ENCODE measurements around the gene GRIA3. TPM values are rescaled to one million over a fixed set of nuclear protein-coding genes. Genes with fewer than 3 reads are reported as not detected.
"Not testable (repeated sequence)": the region's sequence is repeated elsewhere in the genome, so short reads cannot be mapped to it uniquely, and the experiment has no call there.

Gene GRIA3
- total RNA-seq, 1 donor from 2014 or later = 4.8 TPM

DNA sequence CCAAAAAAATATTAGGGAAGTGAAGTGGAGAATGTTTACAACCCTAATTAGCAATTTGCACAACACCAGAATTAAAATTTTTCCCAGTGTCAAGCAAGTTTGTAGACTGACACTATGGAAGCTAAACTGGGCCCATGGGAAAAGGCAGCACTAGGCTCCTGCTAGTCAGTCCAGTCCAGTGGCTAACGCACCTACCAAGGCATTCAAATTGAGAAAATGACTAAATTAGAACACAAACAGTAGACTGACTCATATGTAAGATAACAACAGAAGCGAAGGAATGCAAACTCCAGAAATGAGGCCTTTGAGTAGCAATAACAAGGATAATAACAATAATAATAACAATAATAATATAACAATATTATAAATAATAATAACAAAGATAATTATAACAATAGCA is 90.7 kb downstream of the GRIA3 start:
- DNase-seq (ENCODE audit: low spot score) = no peak

DNA sequence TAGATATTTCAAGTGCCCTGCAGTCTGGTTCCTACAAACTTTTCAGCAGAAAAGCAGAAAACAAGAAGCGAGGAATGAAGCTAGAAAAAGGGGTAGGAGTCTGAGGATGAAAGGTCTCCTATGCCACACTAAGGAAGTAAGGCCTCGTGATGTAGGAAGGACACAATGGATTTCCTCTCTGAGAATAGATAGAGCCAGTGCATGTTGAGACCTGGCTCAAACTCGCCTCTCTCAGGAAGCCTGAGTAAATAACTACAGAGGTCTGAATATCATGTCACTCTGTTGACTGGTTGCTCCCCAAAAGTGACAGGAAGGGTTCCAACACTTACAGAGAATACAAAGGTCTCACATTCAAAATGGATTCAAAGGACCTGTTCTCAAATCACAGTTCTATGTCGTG is 93.3 kb downstream of the GRIA3 start:
- no peak for DNase-seq (ENCODE audit: low spot score)

DNA sequence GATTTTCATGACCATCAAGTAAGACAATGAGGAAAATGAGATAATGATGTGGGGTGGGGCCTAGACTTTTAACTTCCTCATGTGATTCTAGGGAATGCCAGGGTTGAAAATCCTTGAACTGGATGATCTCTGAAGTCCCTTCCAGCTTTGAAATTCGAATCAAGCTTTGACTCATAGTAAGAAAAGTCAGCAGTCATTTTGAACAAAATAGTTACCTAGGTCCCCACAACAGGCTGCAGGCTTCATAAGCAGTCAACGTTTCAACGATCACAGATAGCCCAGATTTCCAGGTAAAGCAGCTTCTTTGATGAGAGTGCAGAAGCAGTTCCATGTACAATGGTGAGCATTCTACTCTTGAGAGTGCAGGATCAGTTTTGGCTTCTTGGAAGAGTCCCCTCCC is 93.7 kb downstream of the GRIA3 start:
- DNase-seq (ENCODE audit: low spot score) = no peak

DNA sequence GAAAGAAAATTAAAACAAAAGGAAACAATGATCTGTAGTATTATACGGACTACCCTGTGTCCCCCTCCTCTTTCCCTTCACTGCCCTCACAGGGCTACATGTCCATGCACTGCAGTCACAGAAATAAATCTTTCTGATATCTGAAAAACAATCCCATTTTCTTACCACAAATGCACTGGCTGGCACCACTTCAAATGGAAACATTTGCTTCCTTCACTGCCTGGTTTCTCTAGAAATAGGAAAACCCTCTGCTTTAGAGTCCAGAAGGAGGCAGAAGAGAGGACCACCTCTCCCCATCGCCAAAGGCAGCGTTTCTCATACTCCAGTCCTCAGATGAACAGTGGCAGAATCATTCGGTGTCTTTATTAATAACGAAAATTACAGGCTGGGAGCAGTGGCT is 98.2 kb downstream of the GRIA3 start:
- no peak for DNase-seq (ENCODE audit: low spot score)

DNA sequence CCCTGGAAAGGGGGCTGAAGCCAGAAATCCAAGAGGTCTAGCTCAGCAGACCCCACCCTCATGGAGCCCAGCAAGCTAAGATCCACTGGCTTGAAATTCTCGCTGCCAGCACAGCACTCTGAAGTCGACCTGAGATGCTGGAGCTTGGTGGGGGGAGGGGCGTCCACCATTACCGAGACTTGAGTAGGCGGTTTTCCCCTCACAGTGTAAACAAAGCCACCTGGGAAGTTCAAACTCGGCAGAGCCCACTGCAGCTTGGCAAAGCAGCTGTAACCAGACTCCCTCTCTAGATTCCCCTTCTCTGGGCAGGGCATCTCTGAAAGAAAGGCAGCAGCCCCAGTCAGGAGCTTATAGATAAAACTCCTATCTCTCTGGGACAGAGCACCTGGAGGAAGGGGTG is 99.3 kb downstream of the GRIA3 start:
- DNase-seq (ENCODE audit: low spot score) = not testable (repeated sequence)

DNA sequence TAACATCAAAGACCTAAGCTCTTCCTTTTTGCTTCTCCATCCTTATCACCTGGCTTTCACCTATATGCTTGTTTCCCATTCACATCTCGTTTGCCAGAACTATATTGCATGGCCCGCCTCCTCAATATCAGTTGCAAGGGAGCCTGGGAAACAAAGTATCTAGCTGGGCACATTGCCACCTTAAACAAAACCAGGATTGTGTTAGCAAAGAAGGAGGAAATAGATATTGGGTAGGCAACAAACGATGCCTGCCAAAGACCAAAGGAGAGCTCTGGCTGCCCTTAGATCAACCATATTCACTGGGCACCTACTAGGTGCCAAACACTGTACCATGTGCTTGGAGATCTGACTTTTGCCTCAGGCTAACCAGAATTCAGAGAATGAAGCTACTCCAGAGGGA is 107.5 kb downstream of the GRIA3 start:
- DNase-seq (ENCODE audit: low spot score) = no peak

DNA sequence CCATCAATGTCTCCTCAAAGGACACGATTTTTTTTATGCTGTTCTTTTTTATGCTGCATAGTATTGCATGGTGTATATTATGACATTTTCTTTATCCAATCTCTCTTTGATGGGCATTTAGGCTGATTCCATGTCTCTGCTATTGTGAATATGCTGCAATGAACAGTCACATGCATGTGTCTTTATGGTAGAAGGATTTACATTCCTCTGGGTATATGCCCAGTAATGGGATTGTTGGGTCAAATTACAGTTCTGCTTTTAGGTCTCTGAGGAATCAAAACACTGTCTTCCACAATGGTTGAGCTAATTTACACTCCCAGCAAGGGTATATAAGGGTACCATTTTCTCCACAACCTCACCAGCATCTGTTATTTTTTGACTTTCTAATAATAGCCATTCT is 113.9 kb downstream of the GRIA3 start:
- DNase-seq (ENCODE audit: low spot score) = no peak

DNA sequence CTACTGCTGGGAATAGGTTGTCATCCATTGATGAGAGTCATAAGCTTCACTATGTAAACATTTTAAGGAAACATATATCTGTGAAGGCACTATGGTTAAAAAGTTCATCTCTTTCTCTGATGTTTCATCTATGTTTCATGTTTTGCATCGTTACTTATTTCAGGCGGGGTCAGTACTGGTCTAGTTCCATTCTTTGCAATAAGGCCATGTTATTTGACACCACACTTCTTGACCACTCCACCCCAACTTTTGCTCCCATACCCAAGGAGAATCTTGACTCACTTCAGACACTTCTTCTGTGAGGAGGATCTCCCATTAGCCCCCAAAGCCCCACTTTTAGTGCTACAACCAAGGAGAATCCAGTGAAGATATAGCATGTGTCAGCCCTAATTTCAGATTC is 119.4 kb downstream of the GRIA3 start:
- DNase-seq (ENCODE audit: low spot score) = no peak

DNA sequence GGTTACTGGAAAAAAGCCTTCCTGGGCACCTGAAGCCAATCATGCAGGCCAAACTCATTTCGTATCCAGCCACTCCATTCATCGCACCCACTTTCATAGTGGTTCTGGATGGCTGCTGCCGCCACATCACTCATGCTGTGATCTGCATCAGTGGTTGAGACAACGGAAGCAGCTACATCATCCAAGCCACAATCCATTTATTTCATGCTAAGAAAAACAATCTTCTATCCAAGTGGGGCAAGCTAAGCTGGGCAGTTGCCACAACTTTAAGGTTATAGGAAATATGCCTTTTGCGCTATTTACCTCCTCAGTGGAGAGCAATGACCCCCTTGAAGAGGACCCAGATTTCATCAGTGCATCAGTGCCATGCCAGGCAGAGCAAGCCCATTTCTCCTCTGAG is 124.6 kb downstream of the GRIA3 start:
- no peak for DNase-seq (ENCODE audit: low spot score)

DNA sequence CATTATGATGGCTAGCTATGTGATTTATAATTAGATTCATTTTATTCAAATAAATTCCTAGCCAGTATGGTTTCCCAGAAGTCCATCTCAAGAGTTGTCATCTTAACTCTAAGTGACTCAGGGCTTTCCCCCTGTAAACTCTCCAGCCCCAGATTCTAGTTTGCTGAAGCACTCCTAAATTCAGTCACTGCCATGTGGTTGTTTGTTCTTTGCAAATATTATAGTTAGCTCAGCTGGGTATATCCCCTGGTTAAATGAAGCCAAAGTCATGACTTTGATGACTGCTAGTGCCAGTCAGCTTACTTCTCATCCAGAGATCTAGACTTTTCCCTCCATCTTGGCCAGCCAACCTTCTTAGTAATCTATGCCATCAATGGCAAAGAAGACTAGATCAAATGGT is 126.0 kb downstream of the GRIA3 start:
- DNase-seq (ENCODE audit: low spot score) = no peak

DNA sequence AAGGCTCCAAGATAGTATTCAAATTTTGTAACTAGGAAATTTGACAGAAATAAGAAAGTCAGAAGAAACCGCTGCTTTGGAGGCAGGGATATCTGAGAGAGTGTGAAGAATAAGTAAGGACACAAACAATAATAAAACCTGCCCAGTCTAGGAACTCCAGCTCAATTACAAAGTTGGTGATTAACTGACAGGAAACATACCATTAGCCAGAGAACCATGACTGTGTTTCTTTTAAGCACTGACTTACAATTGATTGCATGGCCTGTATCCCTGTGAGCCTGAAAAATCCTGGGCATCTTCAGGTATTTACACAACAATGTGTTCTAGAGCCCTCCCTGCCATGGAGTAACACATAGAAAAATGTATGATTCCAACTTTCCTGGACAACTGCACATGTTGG is 127.4 kb downstream of the GRIA3 start:
- DNase-seq (ENCODE audit: low spot score) = no peak

DNA sequence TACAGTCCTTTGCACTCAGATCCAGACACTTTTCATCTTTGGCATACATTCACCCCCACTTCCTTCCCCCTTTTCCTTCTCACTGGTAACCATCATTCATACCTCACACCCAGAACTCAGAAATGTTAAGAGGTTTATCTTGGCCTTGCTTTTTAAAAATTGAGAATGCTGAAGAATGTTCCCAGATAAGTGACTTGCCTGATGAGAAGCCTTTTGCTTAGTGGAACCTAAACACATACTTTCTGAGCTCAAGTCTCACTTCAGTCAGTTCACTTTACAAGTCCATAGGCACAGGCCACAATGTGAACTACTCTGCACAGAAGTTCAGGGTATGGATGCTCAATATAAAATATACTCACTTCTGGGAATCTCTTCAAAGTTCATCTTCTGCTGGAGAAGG is 129.4 kb downstream of the GRIA3 start:
- DNase-seq (ENCODE audit: low spot score) = no peak

DNA sequence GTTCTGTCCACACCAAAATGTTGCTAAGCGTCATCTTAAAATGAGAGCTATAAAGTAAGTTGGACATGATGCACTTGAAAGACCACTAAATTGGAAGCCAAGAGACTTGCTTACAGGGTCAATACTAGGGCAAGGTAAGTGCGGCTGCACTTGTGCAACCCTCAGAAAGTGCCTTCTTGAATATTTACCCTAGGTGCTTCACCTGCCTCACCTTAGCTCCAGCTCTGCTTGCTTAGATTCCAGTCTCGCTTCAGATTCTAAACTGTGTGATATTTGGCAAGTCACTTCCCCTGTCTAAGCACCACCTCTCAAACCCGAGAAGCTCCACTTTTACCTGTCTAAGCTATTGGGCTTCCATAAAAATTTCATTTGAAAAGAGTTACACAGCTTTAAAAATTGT is 136.5 kb downstream of the GRIA3 start:
- DNase-seq (ENCODE audit: low spot score) = no peak

DNA sequence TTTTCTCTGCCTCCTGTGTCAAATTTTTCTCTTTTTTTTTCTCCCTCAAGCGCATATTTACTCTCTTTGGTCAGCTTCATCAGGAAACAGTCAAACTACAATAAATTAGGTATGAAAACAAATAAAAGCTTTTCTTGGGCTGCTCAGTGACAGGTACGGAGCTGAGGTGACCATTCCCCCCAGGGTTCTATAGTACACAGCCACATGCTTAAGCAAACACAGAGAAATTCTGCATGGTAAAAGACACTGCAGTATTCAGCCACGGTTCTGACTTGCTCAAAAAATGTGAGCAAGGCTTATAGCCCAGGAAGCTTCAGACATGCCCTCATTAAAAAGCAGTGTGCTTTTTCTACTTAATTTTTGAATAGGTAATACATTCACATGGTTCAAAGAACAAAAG is 138.5 kb downstream of the GRIA3 start:
- DNase-seq (ENCODE audit: low spot score) = no peak

DNA sequence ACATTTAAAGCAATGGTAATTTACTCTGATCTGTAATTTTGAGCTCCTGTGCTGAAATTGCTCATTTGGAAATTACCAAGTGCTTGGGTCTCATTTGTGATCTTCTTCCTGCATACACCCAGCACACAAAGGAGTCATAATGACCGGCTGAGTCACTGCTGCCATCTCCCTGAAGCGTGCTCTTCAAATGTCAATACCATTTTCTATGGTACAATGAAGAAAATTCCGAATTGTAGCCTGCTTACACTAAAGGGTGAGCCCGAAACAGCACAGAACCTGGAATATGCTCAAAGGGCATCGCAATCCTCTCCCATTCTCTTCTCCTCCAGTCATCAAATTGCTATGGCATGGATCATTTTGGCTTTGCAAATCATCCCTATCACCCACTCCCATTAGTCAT is 140.5 kb downstream of the GRIA3 start:
- no peak for DNase-seq (ENCODE audit: low spot score)

DNA sequence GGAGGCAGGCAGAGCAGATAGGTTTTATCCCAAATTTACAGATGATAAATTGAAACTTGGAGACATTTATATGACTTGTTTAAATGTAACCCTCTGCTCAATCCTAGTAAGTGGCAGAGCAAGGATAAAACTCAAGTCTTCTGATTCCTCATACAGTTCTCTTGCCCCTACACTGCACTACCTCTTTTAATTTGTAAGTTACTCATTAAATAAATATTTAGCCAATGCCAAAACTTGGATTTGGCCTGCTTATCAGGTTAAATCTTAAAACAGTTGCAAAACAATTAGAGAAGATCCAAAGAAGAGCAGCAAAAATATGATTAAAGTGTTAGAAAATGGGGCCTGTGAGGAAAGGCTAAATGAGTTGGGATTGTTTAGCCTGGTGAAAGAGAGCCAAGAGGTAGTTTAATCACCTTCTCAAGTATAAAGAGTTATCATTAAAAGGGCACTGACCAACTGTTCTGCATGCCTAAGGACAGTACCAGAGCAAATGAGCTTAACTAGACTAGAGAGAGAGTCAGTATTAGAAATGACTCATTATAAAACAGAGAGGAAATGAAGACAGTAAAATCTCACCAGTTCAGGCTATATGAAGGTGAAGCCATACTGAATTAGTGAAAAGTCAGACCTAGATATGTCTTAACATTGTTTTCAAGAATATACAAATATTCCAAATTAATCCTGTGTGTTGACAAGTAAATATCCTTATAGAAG is 146.3 kb downstream of the GRIA3 start:
- DNase-seq (ENCODE audit: low spot score) = no peak

DNA sequence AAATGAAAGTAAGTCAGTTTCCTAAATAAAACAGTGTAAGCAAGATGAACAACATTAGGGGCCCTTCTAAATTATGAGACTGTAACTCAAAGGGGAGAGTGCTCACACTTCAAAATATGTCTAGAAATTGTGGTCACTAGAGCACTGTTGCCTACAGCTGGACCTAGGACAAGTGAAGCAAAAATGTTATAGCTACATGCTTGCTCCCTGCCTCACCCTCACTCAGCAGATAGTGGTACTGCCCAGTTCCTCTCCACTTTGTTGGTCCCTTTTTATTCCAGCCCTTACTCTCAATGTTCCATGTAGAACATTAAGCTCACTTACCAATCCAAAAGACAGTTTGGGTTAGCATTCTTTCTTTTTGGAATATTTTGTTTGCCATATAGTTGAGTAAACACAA is 147.3 kb downstream of the GRIA3 start:
- DNase-seq (ENCODE audit: low spot score) = no peak

DNA sequence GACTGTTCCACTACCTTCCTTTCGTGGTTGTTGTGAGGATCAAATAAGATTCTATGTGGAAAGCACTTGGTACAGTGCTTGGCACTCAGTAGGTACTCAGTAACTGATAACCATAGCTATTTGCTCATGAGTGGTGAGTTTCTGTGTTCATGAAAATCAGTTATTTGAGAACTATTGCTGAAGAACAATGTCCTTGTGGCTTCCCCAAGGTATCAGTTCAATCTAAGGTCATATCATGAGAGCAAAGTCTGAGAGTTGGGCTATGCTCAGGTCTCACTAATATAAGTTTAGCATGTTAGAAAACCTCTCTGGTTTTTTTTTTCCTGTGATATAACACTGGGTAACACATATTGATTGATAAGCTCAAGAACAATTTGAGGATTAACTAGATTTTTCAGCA is 147.8 kb downstream of the GRIA3 start:
- no peak for DNase-seq (ENCODE audit: low spot score)

DNA sequence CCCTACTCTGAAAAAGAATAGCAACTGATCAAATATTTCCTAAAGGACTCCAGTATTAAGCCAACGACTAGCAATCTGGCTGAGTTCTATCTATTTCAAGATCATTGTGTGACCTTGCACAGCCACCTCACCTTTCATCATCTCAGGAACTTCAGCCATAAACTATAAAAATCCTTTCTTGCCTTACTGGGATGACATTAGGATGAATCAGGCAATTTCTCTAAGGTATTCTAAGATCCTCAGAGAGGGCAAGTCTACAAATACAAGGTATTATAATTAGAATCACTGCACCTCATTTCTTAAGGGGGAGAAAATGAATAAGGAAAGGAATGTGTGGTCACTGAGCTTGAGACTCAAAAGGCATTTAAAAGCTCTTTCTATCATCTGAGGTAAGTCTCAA is 152.6 kb downstream of the GRIA3 start:
- no peak for DNase-seq (ENCODE audit: low spot score)

DNA sequence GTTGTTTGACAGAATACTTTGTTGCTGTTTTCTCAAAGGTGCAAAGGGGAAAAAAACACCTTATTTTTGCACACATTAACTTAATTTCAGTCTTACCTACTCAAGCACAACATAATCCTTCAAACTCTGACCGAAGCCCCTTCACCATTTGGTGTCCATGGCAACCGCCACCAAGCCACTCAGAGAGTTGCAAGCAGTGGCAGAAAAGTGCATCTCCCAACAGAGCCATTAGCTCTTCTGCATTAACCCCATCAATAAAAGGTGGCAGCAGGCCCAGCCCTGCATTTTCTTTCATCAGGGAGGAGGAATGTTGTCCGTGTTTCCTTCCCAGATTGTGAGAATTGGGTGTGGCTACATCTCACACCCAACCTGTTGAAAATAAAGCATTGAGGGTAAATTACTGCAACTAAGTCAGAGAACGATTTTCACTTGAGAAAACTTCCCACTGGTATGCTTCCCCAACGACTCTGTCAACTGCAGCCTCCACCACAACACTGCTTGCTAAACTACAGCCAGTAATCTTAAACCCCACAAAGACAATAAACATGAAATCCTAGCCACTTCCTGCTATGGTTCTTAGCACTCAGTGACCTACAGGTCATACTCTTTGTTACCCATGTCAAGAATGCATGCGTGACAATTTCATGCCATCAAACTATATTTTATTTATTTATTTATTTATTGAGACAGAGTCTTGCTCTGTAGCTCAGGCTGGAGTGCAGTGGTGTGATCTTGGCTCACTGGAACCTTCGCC is 154.0 kb downstream of the GRIA3 start:
- no peak for DNase-seq (ENCODE audit: low spot score)

DNA sequence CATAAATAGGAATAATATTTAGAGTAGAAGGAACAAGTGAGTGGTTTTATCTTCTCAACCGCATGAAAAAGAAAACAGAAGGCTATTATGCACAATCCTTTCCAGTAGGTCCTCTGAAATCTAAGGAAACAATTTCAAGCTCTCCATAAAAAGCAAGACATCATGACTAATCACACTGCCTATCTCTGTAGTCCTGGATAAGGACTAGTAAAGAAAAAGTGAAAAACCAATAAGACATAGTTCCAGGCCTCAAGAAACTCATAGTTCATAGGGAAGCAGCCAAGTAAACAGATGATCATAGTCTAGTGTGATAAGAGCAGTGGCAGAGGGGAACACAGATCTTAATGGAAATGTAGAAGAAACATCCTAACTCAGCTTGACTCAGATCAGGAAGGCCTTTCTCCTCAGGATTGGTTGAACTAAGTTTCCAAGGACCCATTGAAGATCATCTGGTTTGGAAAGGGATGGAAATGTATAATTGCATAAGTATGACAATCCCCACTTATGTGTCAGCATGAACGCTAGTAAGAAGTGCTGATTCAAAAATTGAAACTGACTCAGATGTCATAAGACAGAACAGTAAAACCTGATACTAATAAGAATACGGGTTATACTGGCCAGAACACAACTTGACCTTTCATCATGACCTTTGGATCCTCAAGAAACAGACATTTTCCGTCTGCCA is 155.3 kb downstream of the GRIA3 start:
- DNase-seq (ENCODE audit: low spot score) = no peak

DNA sequence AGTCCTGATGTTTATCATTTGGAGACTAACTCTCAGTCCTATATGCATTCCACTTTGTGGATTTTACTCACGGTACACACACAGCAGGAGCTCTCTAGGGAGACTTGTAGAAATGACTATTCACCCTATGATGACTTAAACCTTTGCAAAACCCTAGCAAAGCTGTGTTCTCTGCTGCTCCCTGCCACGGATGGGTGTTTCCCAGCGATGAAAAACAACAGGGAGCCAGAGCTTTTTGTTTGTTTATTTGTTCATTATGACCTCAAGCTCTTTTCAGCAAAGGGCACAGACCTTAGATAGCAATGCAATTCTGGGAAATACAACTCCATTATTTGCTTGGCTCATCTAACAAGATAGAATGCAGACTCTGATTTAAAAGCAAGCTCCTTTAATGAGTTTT is 156.6 kb downstream of the GRIA3 start:
- DNase-seq (ENCODE audit: low spot score) = no peak

DNA sequence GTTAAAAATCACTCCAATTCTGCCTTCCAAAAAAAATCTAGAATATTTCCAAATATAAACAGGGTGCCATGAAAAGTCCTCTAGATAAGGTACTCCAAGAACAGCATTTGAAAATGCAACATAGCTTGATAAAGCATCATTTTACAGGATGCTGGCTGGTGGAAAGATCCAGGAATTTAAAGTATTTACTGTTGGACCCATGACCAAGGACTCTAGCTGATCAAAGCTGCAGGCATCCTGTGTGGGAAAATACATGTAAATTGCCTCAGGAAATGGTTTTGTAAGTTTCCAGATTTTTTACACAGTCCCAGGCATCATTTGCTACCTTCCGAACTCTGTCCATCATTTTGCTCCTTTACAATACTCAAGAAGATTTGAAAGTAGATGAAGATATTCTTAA is 164.4 kb downstream of the GRIA3 start:
- DNase-seq (ENCODE audit: low spot score) = no peak

Measured in mucosa of gallbladder (tissue), 1 donor.